SK-N-SH (cell line): ENCODE measurements around the gene AGMO.

Experiments used
- CHD2 ChIP-seq: fragments of 150-350 bp; IDR thresholded peaks from 2 replicates; pipeline ENCODE4 v1.6.1; 2018; ENCODE audit warnings: low read length; ENCODE audit not compliant: partially characterized antibody
- MEF2A ChIP-seq: IDR thresholded peaks from 2 replicates; pipeline ENCODE4 v1.4.0; 2012; ENCODE audit warnings: low read depth, borderline replicate concordance
- TF ChIP-seq, protein P1 (sequence below): fragments of 200-600 bp; sonication (generic); IDR thresholded peaks from 2 replicates; pipeline ENCODE4 v1.6.1; 2017; ENCODE audit warnings: antibody characterized with exemption, mild to moderate bottlenecking, moderate library complexity

DNA sequence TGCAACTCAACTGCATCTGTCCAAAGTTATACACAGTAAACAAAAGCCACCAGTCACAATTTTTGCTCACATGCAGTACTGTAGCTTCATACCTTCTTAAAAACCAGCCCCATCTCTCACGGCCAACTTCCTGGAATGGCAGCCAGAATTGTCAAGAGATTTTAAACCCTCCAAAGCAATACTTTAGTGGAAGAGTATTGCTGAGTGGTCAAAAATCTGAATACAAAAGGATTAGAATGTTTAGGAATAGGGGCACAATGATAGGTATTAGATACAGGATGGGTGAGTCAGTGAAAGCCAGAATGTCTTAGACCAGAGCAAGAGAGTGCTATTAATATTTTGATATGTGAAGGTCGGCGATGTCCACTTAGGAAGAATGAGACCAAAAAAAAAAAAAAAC lies 193.9 kb downstream of the AGMO start:
- no peak for TF ChIP-seq MEF2A
- TF ChIP-seq, protein P1, sequence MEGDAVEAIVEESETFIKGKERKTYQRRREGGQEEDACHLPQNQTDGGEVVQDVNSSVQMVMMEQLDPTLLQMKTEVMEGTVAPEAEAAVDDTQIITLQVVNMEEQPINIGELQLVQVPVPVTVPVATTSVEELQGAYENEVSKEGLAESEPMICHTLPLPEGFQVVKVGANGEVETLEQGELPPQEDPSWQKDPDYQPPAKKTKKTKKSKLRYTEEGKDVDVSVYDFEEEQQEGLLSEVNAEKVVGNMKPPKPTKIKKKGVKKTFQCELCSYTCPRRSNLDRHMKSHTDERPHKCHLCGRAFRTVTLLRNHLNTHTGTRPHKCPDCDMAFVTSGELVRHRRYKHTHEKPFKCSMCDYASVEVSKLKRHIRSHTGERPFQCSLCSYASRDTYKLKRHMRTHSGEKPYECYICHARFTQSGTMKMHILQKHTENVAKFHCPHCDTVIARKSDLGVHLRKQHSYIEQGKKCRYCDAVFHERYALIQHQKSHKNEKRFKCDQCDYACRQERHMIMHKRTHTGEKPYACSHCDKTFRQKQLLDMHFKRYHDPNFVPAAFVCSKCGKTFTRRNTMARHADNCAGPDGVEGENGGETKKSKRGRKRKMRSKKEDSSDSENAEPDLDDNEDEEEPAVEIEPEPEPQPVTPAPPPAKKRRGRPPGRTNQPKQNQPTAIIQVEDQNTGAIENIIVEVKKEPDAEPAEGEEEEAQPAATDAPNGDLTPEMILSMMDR = no peak
- no peak for TF ChIP-seq CHD2
